Liver (tissue), 9 donors: ENCODE results near the gene MAT2A. TPM values are rescaled to one million over a fixed set of nuclear protein-coding genes. Genes with fewer than 3 reads are reported as not detected.

ENCODE experiments used
- DNase-seq: peaks from one replicate; pipeline ENCODE4 v3.0.0-alpha.2; 2017; ENCODE audit warnings: low spot score
- H3K27ac ChIP-seq, 2 donors: one replicate each; pipeline ENCODE4 v1.7.0; 2013; ENCODE audit warnings: inconsistent platforms in 2 of 2, low read length in 2 of 2, control low read depth in 1 of 2, low read depth in 1 of 2, mild to moderate bottlenecking in 1 of 2
- H3K27me3 ChIP-seq, 4 donors: one replicate each; pipeline versions ENCODE4 v1.6.1 to v1.7.0; 2013; ENCODE audit warnings: low read length in 3 of 4, inconsistent platforms in 1 of 4, mild to moderate bottlenecking in 1 of 4, moderate library complexity in 1 of 4; ENCODE audit not compliant: control insufficient read depth in 4 of 4, insufficient read depth in 4 of 4
- H3K36me3 ChIP-seq, 4 donors: one replicate each; pipeline versions ENCODE4 v1.6.1 to v1.7.0; 2013; ENCODE audit warnings: low read length in 3 of 4, mild to moderate bottlenecking in 3 of 4, low read depth in 1 of 4, moderate library complexity in 1 of 4; ENCODE audit not compliant: control insufficient read depth in 4 of 4, insufficient read depth in 3 of 4
- H3K4me1 ChIP-seq, 4 donors: one replicate each; pipeline versions ENCODE4 v1.6.1 to v1.7.0; 2013; ENCODE audit warnings: low read length in 3 of 4, mild to moderate bottlenecking in 3 of 4, moderate library complexity in 1 of 4; ENCODE audit not compliant: control insufficient read depth in 4 of 4, insufficient read depth in 4 of 4
- H3K4me3 ChIP-seq, 3 donors: one replicate each; pipeline versions ENCODE4 v1.6.1 to v1.7.0; 2013; ENCODE audit warnings: low read length in 3 of 3, control low read depth in 1 of 3, low read depth in 1 of 3, mild to moderate bottlenecking in 1 of 3
- H3K9ac ChIP-seq, 2 donors: one replicate each; pipeline ENCODE4 v1.7.0; 2013; ENCODE audit warnings: low read length in 2 of 2, mild to moderate bottlenecking in 2 of 2, moderate library complexity in 2 of 2, control low read depth in 1 of 2, low read depth in 1 of 2
- H3K9me3 ChIP-seq, 4 donors: one replicate each; pipeline versions ENCODE4 v1.6.1 to v1.7.0; 2013; ENCODE audit warnings: low read length in 3 of 4; ENCODE audit not compliant: control insufficient read depth in 4 of 4
- FOXA1 ChIP-seq: IDR thresholded peaks from 2 replicates; pipeline ENCODE4 v1.6.1; 2016; ENCODE audit warnings: antibody characterized with exemption
- FOXA2 ChIP-seq: IDR thresholded peaks from 2 replicates; pipeline ENCODE4 v1.6.1; 2016; ENCODE audit warnings: antibody characterized with exemption
- GABPA ChIP-seq, 2 donors: IDR thresholded peaks in 1 of 2; conservative IDR thresholded peaks in 1 of 2; 2 replicates each; pipeline ENCODE4 v1.6.1; 2016; ENCODE audit warnings: antibody characterized with exemption in 2 of 2, mild to moderate bottlenecking in 1 of 2, moderate library complexity in 1 of 2
- HNF4A ChIP-seq, 2 donors: conservative IDR thresholded peaks; 2 replicates each; pipeline ENCODE4 v1.6.1; 2016; ENCODE audit warnings: antibody characterized with exemption in 2 of 2, mild to moderate bottlenecking in 2 of 2
- HNF4G ChIP-seq: IDR thresholded peaks from 2 replicates; pipeline ENCODE4 v1.6.1; 2016; ENCODE audit warnings: antibody characterized with exemption
- JUND ChIP-seq, 2 donors: IDR thresholded peaks; 2 replicates each; pipeline ENCODE4 v1.6.1; 2016; ENCODE audit warnings: antibody characterized with exemption in 2 of 2
- NR2F2 ChIP-seq: IDR thresholded peaks from 2 replicates; pipeline ENCODE4 v1.6.1; 2016; ENCODE audit warnings: antibody characterized with exemption
- RAD21 ChIP-seq, 2 donors: IDR thresholded peaks; 2 replicates each; pipeline ENCODE4 v1.6.1; 2016; ENCODE audit warnings: antibody characterized with exemption in 2 of 2, mild to moderate bottlenecking in 2 of 2
- RXRA ChIP-seq, 2 donors: IDR thresholded peaks; 2 replicates each; pipeline ENCODE4 v1.6.1; 2017 to 2018; ENCODE audit warnings: antibody characterized with exemption in 2 of 2, mild to moderate bottlenecking in 1 of 2
- SP1 ChIP-seq: IDR thresholded peaks from 2 replicates; pipeline ENCODE4 v1.6.1; 2018; ENCODE audit warnings: antibody characterized with exemption, mild to moderate bottlenecking
- TAF1 ChIP-seq: conservative IDR thresholded peaks from 2 replicates; pipeline ENCODE4 v1.6.1; 2016; ENCODE audit warnings: antibody characterized with exemption, mild to moderate bottlenecking
- YY1 ChIP-seq: IDR thresholded peaks from 2 replicates; pipeline ENCODE4 v1.6.1; 2016; ENCODE audit warnings: antibody characterized with exemption, mild to moderate bottlenecking
- WGBS: extraction: QIAGEN DNeasy Blood & Tissue Kit; methylation state at CpG from one replicate; pipeline ENCODE4 v1.1.7; 2013; 5-methylcytosine and 5-hydroxymethylcytosine counted together
- polyA plus RNA-seq, 2 donors: library from polyadenylated mRNA; stranded (reverse) in 1 of 2; unstranded in 1 of 2; fragments of 200-250 nt in 1 of 2; fragments of >200 nt in 1 of 2; fragmentation: Nextera tagmentation in 1 of 2; extraction: Ambion mirVana in 1 of 2; gene quantifications; one replicate each; pipeline versions ENCODE4 v1.2.1 to v1.2.3, GENCODE V29; 2013 to 2015
- total RNA-seq, 2 donors: library from RNA; depleted of rRNA; stranded (reverse); fragments of >200 nt; gene quantifications; one replicate each; pipeline ENCODE4 v1.2.3, GENCODE V29; 2014
- TF ChIP-seq, protein P1 (sequence below): IDR thresholded peaks from 2 replicates; pipeline ENCODE4 v1.6.1; 2016; ENCODE audit warnings: antibody characterized with exemption
- TF ChIP-seq, protein P2 (sequence below): IDR thresholded peaks from 2 replicates; pipeline ENCODE4 v1.6.1; 2016; ENCODE audit warnings: antibody characterized with exemption, mild to moderate bottlenecking
- TF ChIP-seq, protein P3 (sequence below): IDR thresholded peaks from 2 replicates; pipeline ENCODE4 v1.6.1; 2016; ENCODE audit warnings: antibody characterized with exemption
- TF ChIP-seq, protein P4 (sequence below): IDR thresholded peaks from 2 replicates; pipeline ENCODE4 v1.6.1; 2016; ENCODE audit warnings: antibody characterized with exemption
- donor health status: healthy.
- donor health status: healthy.
- donor health status: healthy.
- donor health status: healthy.
- donor health status: healthy.

MAT2A gene
- total and polyA plus RNA-seq, 4 donors, result 48.3 to 104 (median 79.9) TPM

DNA sequence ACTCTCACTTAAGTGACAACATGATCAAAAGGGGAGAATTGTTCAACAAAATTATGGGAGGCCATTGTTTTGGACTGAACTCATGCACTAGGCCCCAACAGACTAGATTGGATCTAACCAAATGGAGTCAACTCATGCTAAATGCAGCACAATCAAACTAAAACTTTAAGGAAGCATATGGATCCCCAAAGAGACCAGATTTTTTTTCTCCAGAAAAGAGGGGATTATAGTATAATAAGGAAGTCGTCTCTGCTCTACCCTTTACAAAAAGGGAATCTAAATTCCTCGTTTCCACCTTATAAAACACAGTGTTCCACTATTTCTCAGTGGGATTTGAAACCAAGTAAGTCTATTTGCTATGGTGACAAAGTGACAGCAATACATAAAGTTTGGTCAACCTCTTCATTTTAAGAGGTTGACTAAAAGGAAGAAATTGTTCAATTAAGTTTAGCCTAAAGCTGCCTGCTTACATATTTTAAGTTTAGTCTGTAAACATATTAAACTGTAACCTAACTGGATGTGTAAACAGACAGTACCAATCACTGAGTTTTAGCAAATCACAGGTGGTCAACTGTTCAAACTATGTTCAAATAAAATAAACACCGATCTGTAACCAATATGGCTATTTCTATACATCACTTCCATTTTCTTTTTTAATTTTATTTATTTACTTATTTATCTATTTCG is 40.9 kb upstream of the MAT2A start (continued):
- TF ChIP-seq RXRA (IDR thresholded peaks at IDR 0.05) (no peak), RAD21 (IDR thresholded peaks at IDR 0.05) (no peak)

DNA sequence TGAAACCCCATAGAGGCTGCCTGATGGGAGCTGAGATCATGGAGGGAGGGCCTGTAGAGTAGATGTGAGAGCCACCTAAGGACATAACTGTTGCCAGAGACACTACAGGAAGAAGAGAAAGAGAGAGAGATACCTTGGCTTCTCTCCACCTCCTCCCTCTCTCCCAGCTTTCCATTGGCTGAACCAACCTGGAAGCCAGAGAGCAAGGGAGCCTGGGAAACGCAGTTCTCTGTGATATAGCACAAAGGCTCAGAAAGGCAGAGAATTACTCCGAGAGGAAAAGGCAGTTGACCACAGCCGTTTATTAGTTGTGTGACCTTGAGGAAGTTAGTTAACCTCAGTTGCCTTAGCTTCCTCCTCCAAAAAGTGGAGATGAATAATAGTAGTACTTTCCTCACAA is 37.7 kb upstream of the MAT2A start:
- H3K27ac ChIP-seq, result no peak overlapping the region
- H3K9me3 ChIP-seq, result no peaks in the 10 kb centered on the region
- H3K4me1 ChIP-seq, result peaks cover 0 to 16% (median 10%) of the 10 kb centered on the region in 4 donors
- TF ChIP-seq, protein P1, sequence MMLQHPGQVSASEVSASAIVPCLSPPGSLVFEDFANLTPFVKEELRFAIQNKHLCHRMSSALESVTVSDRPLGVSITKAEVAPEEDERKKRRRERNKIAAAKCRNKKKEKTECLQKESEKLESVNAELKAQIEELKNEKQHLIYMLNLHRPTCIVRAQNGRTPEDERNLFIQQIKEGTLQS, result no peak
- TF ChIP-seq YY1 (no peak), GABPA (IDR thresholded peaks at IDR 0.05 in 1 of 2, conservative IDR thresholded peaks at IDR 0.05 in 1 of 2) (no peak), RXRA (IDR thresholded peaks at IDR 0.05) (no peak), HNF4A (conservative IDR thresholded peaks at IDR 0.05) (no peak), RAD21 (IDR thresholded peaks at IDR 0.05) (no peak), TAF1 (no peak), FOXA2 (no peak), JUND (IDR thresholded peaks at IDR 0.05) (no peak), HNF4G (no peak), SP1 (no peak), FOXA1 (no peak), NR2F2 (no peak)
- TF ChIP-seq, protein P2, sequence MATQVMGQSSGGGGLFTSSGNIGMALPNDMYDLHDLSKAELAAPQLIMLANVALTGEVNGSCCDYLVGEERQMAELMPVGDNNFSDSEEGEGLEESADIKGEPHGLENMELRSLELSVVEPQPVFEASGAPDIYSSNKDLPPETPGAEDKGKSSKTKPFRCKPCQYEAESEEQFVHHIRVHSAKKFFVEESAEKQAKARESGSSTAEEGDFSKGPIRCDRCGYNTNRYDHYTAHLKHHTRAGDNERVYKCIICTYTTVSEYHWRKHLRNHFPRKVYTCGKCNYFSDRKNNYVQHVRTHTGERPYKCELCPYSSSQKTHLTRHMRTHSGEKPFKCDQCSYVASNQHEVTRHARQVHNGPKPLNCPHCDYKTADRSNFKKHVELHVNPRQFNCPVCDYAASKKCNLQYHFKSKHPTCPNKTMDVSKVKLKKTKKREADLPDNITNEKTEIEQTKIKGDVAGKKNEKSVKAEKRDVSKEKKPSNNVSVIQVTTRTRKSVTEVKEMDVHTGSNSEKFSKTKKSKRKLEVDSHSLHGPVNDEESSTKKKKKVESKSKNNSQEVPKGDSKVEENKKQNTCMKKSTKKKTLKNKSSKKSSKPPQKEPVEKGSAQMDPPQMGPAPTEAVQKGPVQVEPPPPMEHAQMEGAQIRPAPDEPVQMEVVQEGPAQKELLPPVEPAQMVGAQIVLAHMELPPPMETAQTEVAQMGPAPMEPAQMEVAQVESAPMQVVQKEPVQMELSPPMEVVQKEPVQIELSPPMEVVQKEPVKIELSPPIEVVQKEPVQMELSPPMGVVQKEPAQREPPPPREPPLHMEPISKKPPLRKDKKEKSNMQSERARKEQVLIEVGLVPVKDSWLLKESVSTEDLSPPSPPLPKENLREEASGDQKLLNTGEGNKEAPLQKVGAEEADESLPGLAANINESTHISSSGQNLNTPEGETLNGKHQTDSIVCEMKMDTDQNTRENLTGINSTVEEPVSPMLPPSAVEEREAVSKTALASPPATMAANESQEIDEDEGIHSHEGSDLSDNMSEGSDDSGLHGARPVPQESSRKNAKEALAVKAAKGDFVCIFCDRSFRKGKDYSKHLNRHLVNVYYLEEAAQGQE, result no peak
- TF ChIP-seq, protein P3, sequence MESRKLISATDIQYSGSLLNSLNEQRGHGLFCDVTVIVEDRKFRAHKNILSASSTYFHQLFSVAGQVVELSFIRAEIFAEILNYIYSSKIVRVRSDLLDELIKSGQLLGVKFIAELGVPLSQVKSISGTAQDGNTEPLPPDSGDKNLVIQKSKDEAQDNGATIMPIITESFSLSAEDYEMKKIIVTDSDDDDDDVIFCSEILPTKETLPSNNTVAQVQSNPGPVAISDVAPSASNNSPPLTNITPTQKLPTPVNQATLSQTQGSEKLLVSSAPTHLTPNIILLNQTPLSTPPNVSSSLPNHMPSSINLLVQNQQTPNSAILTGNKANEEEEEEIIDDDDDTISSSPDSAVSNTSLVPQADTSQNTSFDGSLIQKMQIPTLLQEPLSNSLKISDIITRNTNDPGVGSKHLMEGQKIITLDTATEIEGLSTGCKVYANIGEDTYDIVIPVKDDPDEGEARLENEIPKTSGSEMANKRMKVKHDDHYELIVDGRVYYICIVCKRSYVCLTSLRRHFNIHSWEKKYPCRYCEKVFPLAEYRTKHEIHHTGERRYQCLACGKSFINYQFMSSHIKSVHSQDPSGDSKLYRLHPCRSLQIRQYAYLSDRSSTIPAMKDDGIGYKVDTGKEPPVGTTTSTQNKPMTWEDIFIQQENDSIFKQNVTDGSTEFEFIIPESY, result no peak
- TF ChIP-seq, protein P4, sequence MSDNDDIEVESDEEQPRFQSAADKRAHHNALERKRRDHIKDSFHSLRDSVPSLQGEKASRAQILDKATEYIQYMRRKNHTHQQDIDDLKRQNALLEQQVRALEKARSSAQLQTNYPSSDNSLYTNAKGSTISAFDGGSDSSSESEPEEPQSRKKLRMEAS, result no peak
- H3K4me3 ChIP-seq, result no peak overlapping the region
- WGBS, result 78% methylated on average over 3 of the region's 3 CpGs
- H3K9ac ChIP-seq, result no peak overlapping the region
- no peaks in the 10 kb centered on the region for H3K36me3 ChIP-seq
- no peaks in the 10 kb centered on the region for H3K27me3 ChIP-seq
- no peak for DNase-seq

DNA sequence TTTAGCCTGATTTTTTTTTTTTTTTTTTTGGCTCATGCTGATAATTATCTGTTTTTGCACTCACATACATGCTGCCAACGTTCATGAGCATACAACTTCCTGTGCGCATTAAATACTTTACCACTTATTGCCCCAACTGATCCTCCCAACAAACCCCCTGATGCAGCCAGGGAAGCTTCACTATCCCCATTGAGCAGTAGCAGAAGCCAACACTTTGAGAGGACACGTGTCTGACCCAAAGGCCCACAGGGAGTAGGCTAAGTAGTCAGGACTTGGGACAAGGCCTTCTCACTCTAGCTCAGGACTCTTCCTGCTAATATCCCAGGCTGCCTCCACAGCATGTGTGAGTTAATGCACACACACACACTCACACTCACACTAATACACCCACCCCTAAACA is 36.2 kb upstream of the MAT2A start:
- no peak overlapping the region for H3K4me3 ChIP-seq
- TF ChIP-seq SP1 (no peak), RAD21 (IDR thresholded peaks at IDR 0.05) (no peak), HNF4A (conservative IDR thresholded peaks at IDR 0.05) (no peak), JUND (IDR thresholded peaks at IDR 0.05) (no peak), GABPA (IDR thresholded peaks at IDR 0.05 in 1 of 2, conservative IDR thresholded peaks at IDR 0.05 in 1 of 2) (no peak), YY1 (no peak), NR2F2 (no peak)
- TF ChIP-seq, protein P3, result no peak
- TF ChIP-seq, protein P4, result no peak
- TF ChIP-seq, protein P2, result no peak
- H3K27ac ChIP-seq, result no peak overlapping the region
- H3K27me3 ChIP-seq, result no peaks in the 10 kb centered on the region
- no peaks in the 10 kb centered on the region for H3K36me3 ChIP-seq
- H3K9ac ChIP-seq, result no peak overlapping the region
- H3K4me1 ChIP-seq, result peaks cover 0 to 16% (median 10%) of the 10 kb centered on the region in 4 donors
- WGBS, result 85% methylated on average over 3 of the region's 3 CpGs
- no peaks in the 10 kb centered on the region for H3K9me3 ChIP-seq
- no peak for DNase-seq
